Raji (cell line): ENCODE measurements around the gene MGMT.

Source experiments
- POLR2A ChIP-seq: IDR thresholded peaks from 2 replicates; pipeline ENCODE4 v1.6.1; 2011; ENCODE audit warnings: low read depth, low read length, control low read depth; ENCODE audit not compliant: insufficient read depth

The MGMT gene

DNA sequence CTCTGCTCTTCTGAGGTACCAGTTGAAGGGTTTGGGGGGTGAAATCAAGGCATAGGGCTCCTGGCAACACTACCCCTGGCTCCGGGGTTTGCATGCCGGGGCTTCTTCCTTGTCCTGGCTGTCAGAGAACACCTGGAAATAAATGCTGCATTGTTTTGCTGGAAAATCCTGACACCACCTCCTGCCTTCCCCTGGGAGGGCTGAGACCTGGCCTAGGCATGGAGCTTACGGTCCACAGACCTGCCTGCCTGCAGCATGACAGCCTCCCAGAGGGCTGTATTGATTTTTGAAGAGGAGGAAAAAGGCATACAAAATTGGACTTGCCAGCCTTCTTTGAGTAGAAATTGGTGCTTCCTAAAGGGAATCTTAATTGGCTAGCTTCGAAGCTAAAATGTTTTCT lies 227.1 kb downstream of the MGMT start:
- no peak for TF ChIP-seq POLR2A

DNA sequence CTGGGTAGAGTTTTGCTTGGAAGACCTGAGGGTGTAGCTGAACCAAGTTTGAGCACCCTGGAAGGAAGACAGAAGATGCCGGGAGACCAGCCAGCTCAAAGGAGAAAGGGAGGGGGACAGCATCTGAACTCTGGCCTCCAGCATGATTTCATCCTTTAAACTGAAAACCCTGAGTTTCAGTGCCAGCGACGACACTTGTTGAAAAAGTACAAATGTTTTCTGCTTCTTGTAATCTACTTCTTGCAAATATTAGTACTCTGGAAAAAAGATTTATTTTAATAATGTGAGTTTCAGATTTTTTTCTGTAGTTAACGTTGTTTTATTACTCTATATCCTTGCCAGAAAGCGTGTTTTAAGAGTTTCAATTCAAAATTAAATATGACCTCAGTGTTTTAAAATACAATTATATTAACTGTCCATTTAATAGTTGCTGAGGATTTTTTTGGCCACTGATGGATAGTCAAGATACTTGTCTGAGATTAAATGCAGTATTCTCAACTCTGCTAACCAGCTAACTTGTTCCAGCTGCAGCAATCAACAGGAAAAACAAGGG lies 227.7 kb downstream of the MGMT start:
- no peak for TF ChIP-seq POLR2A

DNA sequence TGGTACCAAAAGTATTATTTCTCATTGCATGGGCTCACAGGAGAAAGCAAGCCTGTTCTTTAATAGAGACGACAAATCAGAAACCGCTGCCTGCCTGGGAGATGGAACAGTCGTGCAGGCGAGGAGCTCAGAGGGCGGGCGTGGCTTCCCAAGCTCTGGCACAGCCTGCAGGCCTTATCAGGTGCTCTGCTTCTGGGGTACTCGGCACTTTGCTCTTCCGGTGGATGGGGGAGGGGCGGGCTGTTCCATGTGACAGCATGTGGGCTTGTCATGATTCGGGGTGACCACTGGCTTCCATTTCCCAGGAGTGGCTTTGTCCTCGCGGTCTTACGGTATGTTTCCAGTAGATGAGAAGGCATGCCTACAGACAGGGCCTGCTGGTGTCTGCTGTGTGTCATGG lies 228.6 kb downstream of the MGMT start:
- no peak for TF ChIP-seq POLR2A

GRCh38 chr10:129696636-129697035 lies 229.6 kb downstream of the MGMT start:
- no peak for TF ChIP-seq POLR2A

DNA sequence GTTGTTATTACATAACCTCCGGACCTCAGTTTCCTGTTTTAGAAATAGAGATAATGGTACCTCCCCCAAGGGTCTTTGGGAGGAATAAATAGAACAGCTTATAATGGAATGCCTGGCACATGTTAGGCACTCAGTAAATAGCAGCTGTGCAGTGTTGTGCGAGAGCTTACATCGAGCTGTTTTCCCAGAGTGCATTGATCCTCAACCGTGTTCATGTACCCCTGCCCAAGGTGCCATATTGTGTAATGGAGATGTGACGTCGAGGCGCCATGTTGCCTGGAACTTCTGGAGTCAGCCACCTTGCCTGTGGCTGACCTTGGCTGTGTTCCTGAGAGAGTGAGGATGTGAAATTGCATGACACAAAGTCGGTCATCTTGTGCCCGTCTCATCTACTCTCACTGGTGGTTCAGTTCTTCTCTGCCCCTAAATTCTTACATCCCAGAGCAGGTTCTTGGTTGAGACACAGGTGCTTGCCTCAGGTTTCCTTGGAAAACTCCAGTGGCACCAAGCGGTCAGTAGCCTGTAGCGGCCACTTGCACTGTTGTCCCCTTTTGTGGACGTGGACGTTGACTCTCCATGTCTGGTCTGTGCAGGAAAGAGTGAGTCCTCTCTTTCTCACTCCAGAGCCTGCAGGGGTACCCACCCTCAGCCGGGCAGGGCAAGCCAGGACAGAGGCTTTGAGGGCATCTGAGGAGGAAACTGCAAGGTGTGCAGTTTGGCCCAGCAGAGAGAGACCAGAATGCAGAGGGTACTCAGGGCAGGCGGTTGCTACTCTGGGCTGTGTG lies 230.6 kb downstream of the MGMT start:
- TF ChIP-seq POLR2A = no peak

- TF ChIP-seq POLR2A = no peak
These were observed 232.8 kb downstream of the MGMT start for GRCh38 chr10:129699722-129700340.

GRCh38 chr10:129702605-129703004 lies 235.6 kb downstream of the MGMT start:
- no peak for TF ChIP-seq POLR2A

DNA sequence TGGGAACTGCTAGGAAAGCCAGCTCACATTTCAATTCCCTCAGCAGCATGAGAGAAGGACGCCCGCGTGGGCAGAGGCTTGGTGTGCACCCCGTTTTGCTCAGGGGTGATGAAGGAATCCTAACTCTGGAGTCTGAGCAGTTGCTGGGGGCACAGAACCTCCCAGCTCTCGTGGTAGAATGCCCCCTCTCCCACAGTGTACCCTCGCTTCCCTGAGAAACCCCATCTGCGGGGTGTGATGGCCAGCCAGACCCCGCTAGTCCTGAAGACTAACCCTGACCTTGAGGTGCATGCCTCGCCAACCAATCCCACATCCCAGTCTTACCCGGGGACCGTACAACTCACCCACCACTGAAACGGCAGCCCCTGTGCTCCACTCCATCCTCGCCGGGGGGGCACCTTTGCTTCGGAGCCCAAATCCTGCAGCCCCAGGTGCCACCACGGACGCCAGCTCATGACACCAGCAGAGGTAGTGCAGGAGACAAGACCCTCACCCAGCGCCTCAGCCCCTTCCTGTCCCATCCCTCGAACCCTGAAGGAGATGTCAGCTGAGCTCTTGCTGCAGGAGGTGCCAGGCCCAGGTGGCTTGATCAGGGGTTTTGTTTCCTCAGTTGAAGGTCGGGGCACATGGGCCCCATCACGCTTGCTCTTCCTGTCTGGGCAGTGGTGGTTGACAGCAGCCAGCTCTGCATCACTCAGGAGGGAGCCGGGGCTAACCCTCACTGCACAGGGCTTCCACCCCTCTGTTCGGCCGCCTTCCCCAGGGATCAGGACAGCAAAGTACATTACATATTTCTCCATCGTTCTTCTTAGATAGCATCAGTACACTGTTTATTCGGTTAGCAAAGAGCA lies 236.5 kb downstream of the MGMT start:
- no peak for TF ChIP-seq POLR2A

- no peak for TF ChIP-seq POLR2A
These were observed 237.2 kb downstream of the MGMT start for GRCh38 chr10:129704225-129704624.

DNA sequence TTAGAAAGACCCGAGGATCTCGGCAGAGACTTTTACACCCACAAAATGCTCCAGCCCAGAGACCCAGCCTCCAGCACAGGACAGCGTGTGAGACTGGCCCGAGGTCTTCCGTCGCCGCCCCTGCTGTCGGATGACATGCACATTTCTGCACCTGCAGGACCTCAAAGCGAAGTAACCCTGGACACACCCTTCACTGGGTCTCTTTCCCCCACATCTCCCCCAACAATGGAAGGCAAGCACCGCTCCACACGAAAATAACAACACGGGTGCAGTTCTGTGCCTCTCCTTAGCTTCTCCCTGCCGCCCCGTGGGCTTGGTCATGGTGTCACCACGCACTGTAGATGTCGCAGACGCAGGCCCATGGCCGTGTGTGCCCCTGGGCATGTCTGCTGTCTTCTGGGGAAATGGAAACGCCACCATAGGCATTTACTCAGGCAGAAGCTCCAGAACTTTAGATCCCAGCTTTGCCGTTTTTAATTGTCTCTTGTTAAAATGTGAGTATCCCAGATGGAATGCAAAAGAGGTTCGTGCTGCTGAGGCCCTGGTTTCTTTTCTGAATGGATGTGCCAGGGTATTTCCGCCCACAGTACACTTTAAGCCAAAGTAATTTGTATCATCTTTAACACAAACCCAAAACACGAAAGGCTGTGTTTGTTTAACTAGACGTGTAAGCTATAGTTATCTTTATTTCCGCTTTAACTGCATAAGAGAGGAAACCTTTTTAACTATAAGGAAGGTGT lies 237.9 kb downstream of the MGMT start:
- TF ChIP-seq POLR2A = no peak

DNA sequence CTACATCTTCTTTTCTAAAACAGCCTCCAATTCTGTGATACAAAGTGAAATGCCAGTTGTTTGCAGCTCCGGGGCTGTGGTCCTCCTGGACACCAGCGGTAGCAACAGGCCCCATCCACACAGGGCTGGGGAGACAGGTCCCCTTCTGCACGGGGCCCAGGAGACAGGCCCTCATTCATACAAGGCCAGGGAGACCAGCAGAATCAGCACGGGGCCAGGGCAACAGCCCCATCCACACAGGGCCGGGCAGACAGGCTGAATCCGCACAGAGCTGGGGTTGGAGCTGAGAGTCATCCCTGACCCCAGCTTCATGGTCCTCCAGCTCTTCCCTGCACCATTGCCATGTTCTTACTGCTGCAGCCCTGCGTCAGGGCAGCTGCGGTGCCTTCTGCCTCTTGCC lies 238.6 kb downstream of the MGMT start:
- TF ChIP-seq POLR2A = no peak

DNA sequence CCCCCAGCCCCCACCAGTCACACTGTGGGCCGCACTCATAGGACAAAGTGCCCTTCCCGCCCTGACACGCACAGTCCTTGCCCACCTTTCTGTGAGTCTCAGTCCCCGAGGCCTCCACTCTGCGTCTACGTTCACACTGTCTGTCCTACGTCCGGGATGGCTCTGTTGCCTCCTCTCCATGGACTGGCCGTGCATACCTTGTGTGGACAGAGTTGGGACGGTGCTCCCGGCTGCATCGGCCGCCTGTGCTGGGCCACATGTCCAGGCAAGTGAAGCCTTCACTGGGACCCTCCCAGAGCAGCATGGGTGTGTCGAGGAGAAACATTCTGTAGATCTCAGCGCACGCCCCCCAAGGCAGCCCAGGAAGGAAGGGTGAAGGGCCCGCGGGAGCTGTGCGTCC lies 239.0 kb downstream of the MGMT start:
- TF ChIP-seq POLR2A = no peak

DNA sequence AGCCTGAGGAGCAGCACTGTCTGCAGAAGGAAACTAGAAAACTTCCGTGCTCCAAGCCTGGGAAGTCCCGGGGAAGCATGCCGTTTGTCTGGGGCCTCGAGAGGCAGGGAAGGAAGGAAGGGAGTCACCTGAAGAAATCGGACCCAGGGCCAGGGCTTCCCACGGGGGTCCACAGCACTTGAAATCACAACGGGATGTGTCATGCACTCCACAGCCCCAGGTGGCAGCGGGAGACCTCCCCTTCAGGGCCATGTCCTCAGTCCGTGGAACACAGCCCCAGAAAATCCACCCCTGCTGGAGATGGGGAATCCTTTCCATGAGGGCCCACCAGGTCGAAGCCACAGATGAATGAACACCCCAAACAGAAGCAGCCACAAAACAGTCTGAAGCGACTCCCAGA lies 239.5 kb downstream of the MGMT start:
- no peak for TF ChIP-seq POLR2A

- TF ChIP-seq POLR2A = no peak
These were observed 240.7 kb downstream of the MGMT start for GRCh38 chr10:129707406-129708388.
